Measurements from ENCODE around the gene CYTH4.

DNA sequence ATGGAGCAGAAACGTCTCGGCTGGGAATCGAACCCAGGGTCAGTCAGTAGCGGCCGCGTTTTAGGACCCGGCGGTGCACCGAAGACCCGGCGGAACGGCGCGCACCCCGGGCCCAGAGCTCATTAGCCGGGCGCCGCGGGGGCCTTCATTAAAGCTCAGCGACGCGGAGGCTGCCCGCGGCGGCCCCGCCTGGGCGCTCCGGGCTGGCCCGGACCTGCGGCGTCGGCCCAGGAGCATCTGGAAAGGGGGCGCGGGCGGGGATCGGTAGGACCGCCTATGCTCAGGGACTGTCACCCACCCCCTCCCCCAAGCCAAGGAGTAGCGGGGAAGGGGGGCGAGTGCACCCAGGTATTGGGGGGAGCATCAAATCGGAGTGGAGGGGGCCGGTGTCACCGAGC is 52.2 kb downstream of the CYTH4 start:
- no peak for TF ChIP-seq STAT1 (conservative IDR thresholded peaks at IDR 0.05)
- TF ChIP-seq ETV6 (conservative IDR thresholded peaks at IDR 0.05 in 1 of 2, IDR thresholded peaks at IDR 0.05 in 1 of 2; ENCODE audit: borderline replicate concordance in 1 of 2, low read depth in 1 of 2): no peak
- no peak for TF ChIP-seq SIN3A (IDR thresholded peaks at IDR 0.05; ENCODE audit: low read depth, low read length)
- TF ChIP-seq, protein P1, sequence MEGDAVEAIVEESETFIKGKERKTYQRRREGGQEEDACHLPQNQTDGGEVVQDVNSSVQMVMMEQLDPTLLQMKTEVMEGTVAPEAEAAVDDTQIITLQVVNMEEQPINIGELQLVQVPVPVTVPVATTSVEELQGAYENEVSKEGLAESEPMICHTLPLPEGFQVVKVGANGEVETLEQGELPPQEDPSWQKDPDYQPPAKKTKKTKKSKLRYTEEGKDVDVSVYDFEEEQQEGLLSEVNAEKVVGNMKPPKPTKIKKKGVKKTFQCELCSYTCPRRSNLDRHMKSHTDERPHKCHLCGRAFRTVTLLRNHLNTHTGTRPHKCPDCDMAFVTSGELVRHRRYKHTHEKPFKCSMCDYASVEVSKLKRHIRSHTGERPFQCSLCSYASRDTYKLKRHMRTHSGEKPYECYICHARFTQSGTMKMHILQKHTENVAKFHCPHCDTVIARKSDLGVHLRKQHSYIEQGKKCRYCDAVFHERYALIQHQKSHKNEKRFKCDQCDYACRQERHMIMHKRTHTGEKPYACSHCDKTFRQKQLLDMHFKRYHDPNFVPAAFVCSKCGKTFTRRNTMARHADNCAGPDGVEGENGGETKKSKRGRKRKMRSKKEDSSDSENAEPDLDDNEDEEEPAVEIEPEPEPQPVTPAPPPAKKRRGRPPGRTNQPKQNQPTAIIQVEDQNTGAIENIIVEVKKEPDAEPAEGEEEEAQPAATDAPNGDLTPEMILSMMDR (IDR thresholded peaks at IDR 0.05 in 2 of 3, conservative IDR thresholded peaks at IDR 0.05 in 1 of 3; ENCODE audit: control insufficient read depth in 2 of 3, extremely low read depth in 1 of 3, insufficient read depth in 1 of 3, low read depth in 3 of 3, low read length in 3 of 3): no peak
- TF ChIP-seq TAF1 (IDR thresholded peaks at IDR 0.05; ENCODE audit: borderline replicate concordance, low read depth, low read length): no peak
- TF ChIP-seq SRF (IDR thresholded peaks at IDR 0.05; ENCODE audit: low read depth in 2 of 2, low read length in 2 of 2): no peak
- TF ChIP-seq POLR2A (IDR thresholded peaks at IDR 0.05; ENCODE audit: low read depth, low read length): no peak
- no peak for TF ChIP-seq STAT3 (IDR thresholded peaks at IDR 0.05; ENCODE audit: low read depth, low read length)
- TF ChIP-seq PAX8 (IDR thresholded peaks at IDR 0.05): no peak

All from GM12878 (cell line).